HepG2 (cell line): ENCODE results near the gene NET1. TPM values are rescaled to one million over a fixed set of nuclear protein-coding genes. Genes with fewer than 3 reads are reported as not detected.

Experiments
- CHCHD3 ChIP-seq: sonication (generic); formaldehyde crosslinking; IDR thresholded peaks from 2 replicates; pipeline ENCODE4 v1.8.0; 2022; ENCODE audit warnings: mild to moderate bottlenecking, missing genetic modification reagents, moderate library complexity
- EP300 ChIP-seq, 3 experiments: sonication (generic) in 1 of 3; formaldehyde crosslinking in 1 of 3; IDR thresholded peaks; 2 replicates each; pipeline versions ENCODE4 v1.5.1 to v1.6.1; 2011 to 2020; ENCODE audit warnings: low read depth in 2 of 3, low read length in 2 of 3, borderline replicate concordance in 1 of 3, improper control_type of control experiment in 1 of 3, mild to moderate bottlenecking in 1 of 3, missing genetic modification reagents in 1 of 3, moderate library complexity in 1 of 3
- FOXA1 ChIP-seq, 2 experiments: fragments of 450-650 bp in 1 of 2; sonication (generic) in 1 of 2; formaldehyde crosslinking in 1 of 2; IDR thresholded peaks; 2 replicates each; pipeline versions ENCODE4 v1.4.0 to v1.6.1; 2016 to 2020; ENCODE audit warnings: missing genetic modification reagents in 1 of 2
- GLI4 ChIP-seq: sonication (generic); formaldehyde crosslinking; IDR thresholded peaks from 2 replicates; pipeline ENCODE4 v1.5.1; 2020; ENCODE audit warnings: missing genetic modification reagents, mild to moderate bottlenecking, moderate library complexity, borderline replicate concordance
- IKZF1 ChIP-seq: fragments of 450-650 bp; IDR thresholded peaks from 2 replicates; pipeline ENCODE4 v1.7.1; 2016
- IKZF5 ChIP-seq: IDR thresholded peaks from 2 replicates; pipeline ENCODE4 v1.6.1; 2018; ENCODE audit warnings: missing genetic modification reagents, mild to moderate bottlenecking, missing compliant biosample characterization
- MLLT10 ChIP-seq: sonication (generic); formaldehyde crosslinking; IDR thresholded peaks from 2 replicates; pipeline ENCODE4 v1.4.0; 2020; ENCODE audit warnings: missing genetic modification reagents
- NR2F1 ChIP-seq, 2 experiments: fragments of 450-650 bp in 1 of 2; formaldehyde crosslinking in 1 of 2; IDR thresholded peaks; 2 replicates each; pipeline versions ENCODE4 v1.5.0 to v1.6.1; 2016 to 2020; ENCODE audit warnings: mild to moderate bottlenecking in 1 of 2, missing compliant biosample characterization in 1 of 2, missing genetic modification reagents in 1 of 2, moderate library complexity in 1 of 2
- SMAD1 ChIP-seq: sonication (generic); formaldehyde crosslinking; IDR thresholded peaks from 2 replicates; pipeline ENCODE4 v1.4.0; 2020; ENCODE audit warnings: missing genetic modification reagents, low read depth, mild to moderate bottlenecking, borderline replicate concordance
- SP1 ChIP-seq, 2 experiments: fragments of 450-650 bp in 1 of 2; sonication (generic) in 1 of 2; formaldehyde crosslinking in 1 of 2; IDR thresholded peaks; 2 replicates each; pipeline versions ENCODE4 v1.4.0 to v1.6.1; 2016 to 2020; ENCODE audit warnings: missing genetic modification reagents in 1 of 2
- SRSF4 ChIP-seq: fragments of 200-400 bp; formaldehyde crosslinking; IDR thresholded peaks from one replicate; pipeline ENCODE4 v1.6.1; 2018; ENCODE audit warnings: mild to moderate bottlenecking, low read depth, low read length, moderate library complexity; ENCODE audit not compliant: poor library complexity, severe bottlenecking
- TBL1XR1 ChIP-seq: fragments of 150-350 bp; IDR thresholded peaks from 2 replicates; pipeline ENCODE4 v1.6.1; 2014; ENCODE audit warnings: borderline replicate concordance, low read length; ENCODE audit not compliant: partially characterized antibody
- THAP9 ChIP-seq: sonication (generic); formaldehyde crosslinking; IDR thresholded peaks from 2 replicates; pipeline ENCODE4; 2020; ENCODE audit warnings: missing genetic modification reagents, mild to moderate bottlenecking, borderline replicate concordance
- ZBTB7A ChIP-seq: sonication (generic); formaldehyde crosslinking; IDR thresholded peaks from 2 replicates; pipeline ENCODE4 v1.8.0; 2022; ENCODE audit warnings: mild to moderate bottlenecking, missing genetic modification reagents
- ZIK1 ChIP-seq: sonication (generic); formaldehyde crosslinking; IDR thresholded peaks from 2 replicates; pipeline ENCODE4 v1.5.0; 2020; ENCODE audit warnings: mild to moderate bottlenecking, low read depth, missing genetic modification reagents, borderline replicate concordance
- ZNF44 ChIP-seq: sonication (generic); formaldehyde crosslinking; IDR thresholded peaks from 2 replicates; pipeline ENCODE4 v1.5.1; 2020; ENCODE audit warnings: mild to moderate bottlenecking, missing genetic modification reagents
- ZNF501 ChIP-seq: sonication (generic); formaldehyde crosslinking; IDR thresholded peaks from 2 replicates; pipeline ENCODE4 v1.5.1; 2020; ENCODE audit warnings: mild to moderate bottlenecking, moderate library complexity, missing genetic modification reagents
- ZNF609 ChIP-seq: sonication (generic); formaldehyde crosslinking; IDR thresholded peaks from 2 replicates; pipeline ENCODE4 v1.4.0; 2020; ENCODE audit warnings: mild to moderate bottlenecking, missing genetic modification reagents, borderline replicate concordance
- ZNF740 ChIP-seq: sonication (generic); formaldehyde crosslinking; IDR thresholded peaks from 2 replicates; pipeline ENCODE4 v1.4.0; 2020; ENCODE audit warnings: missing genetic modification reagents
- ZNF850 ChIP-seq: sonication (generic); formaldehyde crosslinking; conservative IDR thresholded peaks from 2 replicates; pipeline ENCODE4 v1.9.0; 2021; ENCODE audit warnings: mild to moderate bottlenecking, missing genetic modification reagents
- polyA plus RNA-seq, 8 experiments: library from polyadenylated mRNA; depleted of rRNA in 3 of 8; stranded (reverse) in 7 of 8; unstranded in 1 of 8; fragments of >200 nt; fragmentation: Illumina TruSeq in 4 of 8; extraction: Trizol in 4 of 8; gene quantifications; 2 replicates each; pipeline versions ENCODE4 v1.2.1 to v1.2.3, GENCODE V29; 2011 to 2016; ENCODE audit warnings: low read depth in 4 of 8, missing spikeins in 1 of 8, mixed read lengths in 1 of 8; ENCODE audit not compliant: insufficient read depth in 1 of 8
- total RNA-seq, 5 experiments: library from RNA; depleted of rRNA; stranded (reverse); fragments of >200 nt; fragmentation: Illumina TruSeq; extraction: Trizol; gene quantifications; 2 replicates each; pipeline ENCODE4 v1.2.3, GENCODE V29; 2016; ENCODE audit warnings: low read depth in 1 of 5

The NET1 gene
- total and polyA plus RNA-seq, 2 of the 13 experiments (the other 11 are each of a cell fraction or from before 2014, with no cell fraction given): 48.1 to 65.8 TPM

- TF ChIP-seq ZNF609 (peak; percentile 74; the same call in 1 of the 2 replicates), TBL1XR1 (no peak), CHCHD3 (CRISPR knock-in tag) (no peak), ZNF850 (CRISPR knock-in tag) (no peak), IKZF1 (no peak), IKZF5 (CRISPR knock-in tag) (no peak), THAP9 (CRISPR knock-in tag) (no peak), EP300 (IDR thresholded peaks at IDR 0.05; ENCODE audit: low read depth in 2 of 2, low read length in 2 of 2) (peak in 1 of 2 experiments; percentile 81; a peak in 3 of 4 replicates), EP300 (CRISPR knock-in tag; IDR thresholded peaks at IDR 0.05; ENCODE audit: borderline replicate concordance) (peak; percentile 48; the same call in 1 of the 2 replicates), GLI4 (CRISPR knock-in tag) (no peak), SMAD1 (no peak), SRSF4 (no peak), FOXA1 (IDR thresholded peaks at IDR 0.05) (peak; percentile 80), FOXA1 (CRISPR knock-in tag; IDR thresholded peaks at IDR 0.05) (peak; percentile 98), ZBTB7A (CRISPR knock-in tag) (no peak), NR2F1 (CRISPR knock-in tag; IDR thresholded peaks at IDR 0.05) (peak in 1 of 2 experiments; percentile 66; a peak in 2 of 4 replicates), MLLT10 (no peak), ZNF740 (CRISPR knock-in tag) (no peak), ZNF44 (no peak), SP1 (IDR thresholded peaks at IDR 0.05) (no peak), SP1 (CRISPR knock-in tag; IDR thresholded peaks at IDR 0.05) (no peak), ZIK1 (CRISPR knock-in tag) (no peak), ZNF501 (CRISPR knock-in tag) (no peak)
Measured at GRCh38 chr10:5493691-5494090, 81.3 kb downstream of the NET1 start (continued).
